ENCODE results near the gene ZNF407.

ZNF407 gene

DNA sequence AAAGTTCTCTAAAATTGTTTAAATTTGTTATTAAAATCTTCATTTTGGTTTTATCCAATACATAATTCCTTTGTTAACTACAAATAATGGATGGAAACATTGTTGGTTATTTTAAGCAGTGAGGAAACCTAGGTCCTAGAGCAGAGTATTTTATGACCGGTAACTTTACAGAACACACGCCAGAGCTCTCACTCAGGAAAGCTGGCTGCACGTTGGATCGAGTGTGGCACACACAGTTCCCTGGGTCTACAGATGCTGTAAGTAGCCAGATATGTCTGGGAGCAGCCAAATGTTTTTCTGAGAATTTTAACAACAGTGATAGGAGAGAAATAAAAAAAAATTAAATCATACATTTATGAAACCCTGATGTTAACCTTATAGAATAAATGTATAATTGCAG is 264.4 kb downstream of the ZNF407 start:
- H3K4me3 ChIP-seq (ENCODE audit: low read depth, low read length), result no peak overlapping the region
- TF ChIP-seq, protein P1, sequence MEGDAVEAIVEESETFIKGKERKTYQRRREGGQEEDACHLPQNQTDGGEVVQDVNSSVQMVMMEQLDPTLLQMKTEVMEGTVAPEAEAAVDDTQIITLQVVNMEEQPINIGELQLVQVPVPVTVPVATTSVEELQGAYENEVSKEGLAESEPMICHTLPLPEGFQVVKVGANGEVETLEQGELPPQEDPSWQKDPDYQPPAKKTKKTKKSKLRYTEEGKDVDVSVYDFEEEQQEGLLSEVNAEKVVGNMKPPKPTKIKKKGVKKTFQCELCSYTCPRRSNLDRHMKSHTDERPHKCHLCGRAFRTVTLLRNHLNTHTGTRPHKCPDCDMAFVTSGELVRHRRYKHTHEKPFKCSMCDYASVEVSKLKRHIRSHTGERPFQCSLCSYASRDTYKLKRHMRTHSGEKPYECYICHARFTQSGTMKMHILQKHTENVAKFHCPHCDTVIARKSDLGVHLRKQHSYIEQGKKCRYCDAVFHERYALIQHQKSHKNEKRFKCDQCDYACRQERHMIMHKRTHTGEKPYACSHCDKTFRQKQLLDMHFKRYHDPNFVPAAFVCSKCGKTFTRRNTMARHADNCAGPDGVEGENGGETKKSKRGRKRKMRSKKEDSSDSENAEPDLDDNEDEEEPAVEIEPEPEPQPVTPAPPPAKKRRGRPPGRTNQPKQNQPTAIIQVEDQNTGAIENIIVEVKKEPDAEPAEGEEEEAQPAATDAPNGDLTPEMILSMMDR (IDR thresholded peaks at IDR 0.05; ENCODE audit: insufficient read depth, low read depth, low read length, missing control alignments), result no peak
- DNase-seq (ENCODE audit: low read depth), result no peak

DNA sequence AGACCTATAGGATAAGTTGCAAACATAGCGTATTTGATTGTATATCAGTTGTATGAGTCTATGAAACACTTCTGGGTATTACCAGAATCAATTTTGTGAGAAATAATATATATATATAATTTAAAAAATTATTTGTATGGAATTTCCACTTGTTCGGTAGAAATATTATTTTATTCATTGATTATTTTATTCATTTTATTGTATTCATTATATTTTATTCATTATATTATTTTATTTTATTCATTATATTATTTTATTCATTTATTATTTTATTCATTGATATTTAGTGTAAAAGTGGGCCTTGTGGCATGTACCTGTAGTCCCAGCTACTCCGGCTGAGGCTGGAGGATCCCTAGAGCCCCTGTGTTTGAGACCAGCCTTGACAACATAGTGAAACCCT is 268.9 kb downstream of the ZNF407 start:
- no peak for DNase-seq (ENCODE audit: low read depth)
- TF ChIP-seq, protein P1 (IDR thresholded peaks at IDR 0.05; ENCODE audit: insufficient read depth, low read depth, low read length, missing control alignments), result no peak
- H3K4me3 ChIP-seq (ENCODE audit: low read depth, low read length), result no peak overlapping the region

DNA sequence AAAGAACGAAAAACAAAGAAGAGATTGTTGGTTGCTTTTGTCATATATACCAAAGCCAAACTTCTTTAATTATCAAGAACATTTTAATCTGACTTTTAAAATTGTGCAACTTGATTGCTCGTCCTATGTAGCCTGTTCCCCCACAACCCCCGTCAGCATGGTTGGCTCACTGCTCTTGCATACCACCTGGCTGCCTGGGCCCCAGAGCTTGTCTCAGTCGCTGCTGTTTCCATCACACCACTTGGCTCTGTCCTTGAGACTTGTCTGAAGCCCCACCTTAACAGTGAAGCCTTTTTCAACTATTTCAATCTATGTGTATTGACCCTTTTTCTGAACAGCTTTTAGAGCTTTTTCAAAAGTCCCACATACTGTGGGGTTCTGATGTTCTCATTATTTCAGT is 270.8 kb downstream of the ZNF407 start:
- no peak overlapping the region for H3K4me3 ChIP-seq (ENCODE audit: low read depth, low read length)
- TF ChIP-seq, protein P1 (IDR thresholded peaks at IDR 0.05; ENCODE audit: insufficient read depth, low read depth, low read length, missing control alignments), result no peak
- no peak for DNase-seq (ENCODE audit: low read depth)

DNA sequence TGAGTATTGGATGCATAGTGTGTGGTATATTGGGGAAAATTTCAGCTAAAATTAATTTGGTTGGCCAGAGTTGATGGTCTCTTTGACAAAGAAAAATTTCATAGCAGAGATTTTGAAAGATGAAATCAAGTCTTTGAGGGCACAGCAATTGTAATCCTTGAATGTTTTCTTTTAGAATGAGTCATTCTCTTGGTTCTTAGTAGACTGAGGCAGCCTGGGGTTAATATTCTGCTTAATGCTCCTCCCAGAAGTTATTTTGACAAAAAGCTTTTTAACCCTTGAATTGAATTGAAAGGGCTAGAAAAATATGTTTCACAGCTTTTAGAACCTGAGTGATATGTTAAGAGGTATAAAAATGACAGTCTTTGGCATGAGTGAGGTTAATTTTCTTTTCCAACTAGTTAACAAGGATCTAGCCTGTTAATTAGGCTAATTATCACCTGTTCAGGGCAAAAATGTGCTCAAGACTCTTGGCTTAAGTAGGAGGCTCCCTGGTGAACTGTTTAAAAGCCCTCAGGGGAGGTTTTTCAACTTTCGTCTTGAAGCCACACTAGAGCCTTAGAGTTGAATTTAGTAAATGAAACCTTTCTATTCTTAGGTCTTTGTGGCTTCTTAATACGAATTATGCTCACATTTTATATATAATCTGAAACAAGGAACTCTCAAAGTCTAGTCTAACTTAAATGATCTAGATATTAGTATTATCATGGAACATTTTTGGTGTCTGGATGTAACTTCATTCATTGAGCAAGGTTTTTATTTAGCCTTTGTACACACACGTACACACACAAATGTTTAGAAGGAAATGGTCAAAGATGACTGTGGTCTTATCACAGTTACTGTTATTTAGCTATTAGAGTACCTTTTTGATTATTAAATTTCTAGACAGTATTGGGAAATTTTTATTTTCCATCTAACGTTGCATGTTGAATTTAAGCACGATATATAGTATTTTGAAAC is 272.5 kb downstream of the ZNF407 start:
- peak; percentile 76 for DNase-seq (ENCODE audit: low read depth)
- TF ChIP-seq, protein P1 (IDR thresholded peaks at IDR 0.05; ENCODE audit: insufficient read depth, low read depth, low read length, missing control alignments), result no peak
- no peak overlapping the region; the same call in 1 of the 2 replicates for H3K4me3 ChIP-seq (ENCODE audit: low read depth, low read length)

DNA sequence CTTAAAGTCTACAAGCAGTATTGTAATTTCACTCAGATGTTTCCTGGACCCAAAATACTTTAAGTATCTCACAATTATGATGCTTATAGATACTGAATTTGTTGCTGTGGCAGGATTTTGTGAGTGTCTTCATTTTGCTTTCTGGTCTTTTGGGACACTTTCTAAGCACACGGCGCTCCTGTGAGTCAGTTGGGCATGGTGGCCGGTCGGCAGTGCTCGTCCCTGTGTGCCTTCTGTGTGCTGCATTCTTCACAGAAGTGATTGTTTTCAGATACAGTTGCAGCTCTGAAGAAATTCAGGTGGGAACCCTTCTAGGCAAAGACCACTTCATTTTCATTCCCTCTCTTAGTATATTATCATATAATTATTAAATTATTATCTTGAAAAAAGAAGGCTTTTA is 273.3 kb downstream of the ZNF407 start:
- DNase-seq (ENCODE audit: low read depth), result no peak
- TF ChIP-seq, protein P1 (IDR thresholded peaks at IDR 0.05; ENCODE audit: insufficient read depth, low read depth, low read length, missing control alignments), result no peak
- no peak overlapping the region for H3K4me3 ChIP-seq (ENCODE audit: low read depth, low read length)

DNA sequence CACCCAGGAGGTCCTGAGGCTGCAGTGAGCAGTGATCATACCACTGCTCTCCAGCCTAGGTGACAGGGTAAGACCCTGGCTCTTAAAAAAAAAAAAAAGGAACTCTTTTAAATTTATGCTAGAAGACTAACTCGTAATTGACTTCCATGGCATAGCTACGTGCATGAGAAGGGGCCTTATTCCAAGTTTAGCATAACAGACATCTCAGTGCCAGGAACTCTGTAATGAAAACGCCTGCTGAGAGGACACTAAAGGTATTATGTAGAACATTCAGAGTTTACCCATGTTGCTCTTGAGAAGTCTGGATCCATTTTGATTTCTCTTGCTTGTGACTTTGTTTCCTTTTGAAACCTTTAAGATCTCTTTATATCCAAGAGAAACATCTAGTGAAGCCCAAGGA is 276.0 kb downstream of the ZNF407 start:
- TF ChIP-seq, protein P1 (IDR thresholded peaks at IDR 0.05; ENCODE audit: insufficient read depth, low read depth, low read length, missing control alignments), result no peak
- no peak for DNase-seq (ENCODE audit: low read depth)
- H3K4me3 ChIP-seq (ENCODE audit: low read depth, low read length), result no peak overlapping the region
